ENCODE data around the gene GPRC5B.

The GPRC5B gene

GRCh38 chr16:19829844-19830692 lies 54.6 kb downstream of the GPRC5B start:
- no peaks in the 10 kb centered on the region for H3K9me2 ChIP-seq (replicated peaks; ENCODE audit: insufficient read depth, low read length)
- H3K36me3 ChIP-seq (replicated peaks; ENCODE audit: insufficient read depth, low read length): no peaks in the 10 kb centered on the region
- H3K4me1 ChIP-seq (ENCODE audit: low read length): no peaks in the 10 kb centered on the region
- no peaks in the 10 kb centered on the region for H3K27me3 ChIP-seq (replicated peaks; ENCODE audit: insufficient read depth, low read length)
- TF ChIP-seq EZH2phosphoT487 (IDR thresholded peaks at IDR 0.05; ENCODE audit: low read length): no peak
- H3K9me3 ChIP-seq (replicated peaks; ENCODE audit: insufficient read depth, low read length): no peaks in the 10 kb centered on the region
- H4K20me1 ChIP-seq (ENCODE audit: insufficient read depth, low read length): no peaks in the 10 kb centered on the region
- H3K4me2 ChIP-seq (ENCODE audit: low read depth, low read length): no peak overlapping the region
- no peaks in the 10 kb centered on the region for H3F3A ChIP-seq (ENCODE audit: insufficient read depth, low read length)
- no peaks in the 10 kb centered on the region for H3K79me2 ChIP-seq (ENCODE audit: low read length)
- H3K27ac ChIP-seq (ENCODE audit: low read length): no peak overlapping the region
- DNase-seq: no peak
- H3K9ac ChIP-seq (ENCODE audit: low read length): no peak overlapping the region
- no peak overlapping the region for H2AFZ ChIP-seq (ENCODE audit: low read length)
- no peak overlapping the region for H3K4me3 ChIP-seq (ENCODE audit: low read length)

DNA sequence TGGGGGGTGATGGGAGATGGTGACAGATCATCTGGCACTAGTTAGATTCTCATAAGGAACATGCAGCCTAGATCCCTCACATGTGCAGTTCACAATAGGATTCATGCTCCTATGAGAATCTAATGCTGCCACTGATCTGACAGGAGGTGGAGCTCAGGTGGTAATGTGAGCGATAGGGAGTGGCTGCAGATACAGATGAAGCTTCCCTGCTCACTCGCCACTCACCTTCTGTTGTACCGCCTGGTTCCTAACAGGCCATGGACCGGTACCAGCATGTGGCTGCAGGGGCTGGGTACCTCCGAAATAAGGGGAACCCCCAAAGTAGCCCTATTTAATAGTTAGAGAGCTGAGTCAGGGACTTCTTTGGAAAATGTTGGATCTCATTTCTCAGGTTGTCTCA lies 60.4 kb downstream of the GPRC5B start:
- no peak for DNase-seq
- no peaks in the 10 kb centered on the region for H3K9me3 ChIP-seq (replicated peaks; ENCODE audit: insufficient read depth, low read length)
- H3K27ac ChIP-seq (ENCODE audit: low read length): no peak overlapping the region
- TF ChIP-seq EZH2 (optimal IDR thresholded peaks at IDR 0.05; ENCODE audit: low read depth, low read length): no peak
- TF ChIP-seq, protein P1, sequence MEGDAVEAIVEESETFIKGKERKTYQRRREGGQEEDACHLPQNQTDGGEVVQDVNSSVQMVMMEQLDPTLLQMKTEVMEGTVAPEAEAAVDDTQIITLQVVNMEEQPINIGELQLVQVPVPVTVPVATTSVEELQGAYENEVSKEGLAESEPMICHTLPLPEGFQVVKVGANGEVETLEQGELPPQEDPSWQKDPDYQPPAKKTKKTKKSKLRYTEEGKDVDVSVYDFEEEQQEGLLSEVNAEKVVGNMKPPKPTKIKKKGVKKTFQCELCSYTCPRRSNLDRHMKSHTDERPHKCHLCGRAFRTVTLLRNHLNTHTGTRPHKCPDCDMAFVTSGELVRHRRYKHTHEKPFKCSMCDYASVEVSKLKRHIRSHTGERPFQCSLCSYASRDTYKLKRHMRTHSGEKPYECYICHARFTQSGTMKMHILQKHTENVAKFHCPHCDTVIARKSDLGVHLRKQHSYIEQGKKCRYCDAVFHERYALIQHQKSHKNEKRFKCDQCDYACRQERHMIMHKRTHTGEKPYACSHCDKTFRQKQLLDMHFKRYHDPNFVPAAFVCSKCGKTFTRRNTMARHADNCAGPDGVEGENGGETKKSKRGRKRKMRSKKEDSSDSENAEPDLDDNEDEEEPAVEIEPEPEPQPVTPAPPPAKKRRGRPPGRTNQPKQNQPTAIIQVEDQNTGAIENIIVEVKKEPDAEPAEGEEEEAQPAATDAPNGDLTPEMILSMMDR (IDR thresholded peaks at IDR 0.05; ENCODE audit: low read length): no peak
- TF ChIP-seq EZH2phosphoT487 (IDR thresholded peaks at IDR 0.05; ENCODE audit: low read length): no peak
- H4K20me1 ChIP-seq (ENCODE audit: insufficient read depth, low read length): no peaks in the 10 kb centered on the region
- no peaks in the 10 kb centered on the region for H3K4me1 ChIP-seq (ENCODE audit: low read length)
- no peaks in the 10 kb centered on the region for H3F3A ChIP-seq (ENCODE audit: insufficient read depth, low read length)
- H3K9ac ChIP-seq (ENCODE audit: low read length): no peak overlapping the region
- no peak overlapping the region for H3K4me3 ChIP-seq (ENCODE audit: low read length)
- H2AFZ ChIP-seq (ENCODE audit: low read length): no peak overlapping the region
- H3K9me2 ChIP-seq (replicated peaks; ENCODE audit: insufficient read depth, low read length): no peaks in the 10 kb centered on the region
- H3K4me2 ChIP-seq (ENCODE audit: low read depth, low read length): no peak overlapping the region
- H3K36me3 ChIP-seq (replicated peaks; ENCODE audit: insufficient read depth, low read length): no peaks in the 10 kb centered on the region
- H3K27me3 ChIP-seq (replicated peaks; ENCODE audit: insufficient read depth, low read length): no peaks in the 10 kb centered on the region
- no peaks in the 10 kb centered on the region for H3K79me2 ChIP-seq (ENCODE audit: low read length)

DNA sequence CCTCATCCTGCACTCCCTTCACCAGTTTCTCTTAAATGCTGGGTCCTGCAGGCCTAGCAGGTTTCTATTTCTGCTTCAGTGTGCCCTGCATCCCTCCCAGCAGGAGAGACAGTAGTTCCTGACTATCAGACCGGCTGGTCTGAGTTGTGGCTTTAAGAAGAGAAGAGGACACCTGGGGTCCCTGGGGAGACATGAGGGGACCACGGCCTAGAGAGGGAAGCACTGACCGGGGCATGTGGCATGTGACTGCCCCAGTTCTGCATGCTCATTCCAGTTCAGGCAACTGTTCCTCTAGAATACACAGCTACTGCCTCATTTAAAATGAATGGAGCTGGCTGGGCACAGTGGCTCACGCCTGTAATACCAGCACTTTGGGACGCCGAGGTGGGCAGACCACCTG lies 61.3 kb downstream of the GPRC5B start:
- Histone ChIP-seq H3K9me2 (replicated peaks; ENCODE audit: insufficient read depth, low read length) (no peaks in the 10 kb centered on the region), H2AFZ (ENCODE audit: low read length) (no peak overlapping the region), H3K27ac (ENCODE audit: low read length) (no peak overlapping the region), H4K20me1 (ENCODE audit: insufficient read depth, low read length) (no peaks in the 10 kb centered on the region), H3K4me1 (ENCODE audit: low read length) (no peaks in the 10 kb centered on the region), H3K27me3 (replicated peaks; ENCODE audit: insufficient read depth, low read length) (no peaks in the 10 kb centered on the region), H3K9me3 (replicated peaks; ENCODE audit: insufficient read depth, low read length) (no peaks in the 10 kb centered on the region), H3K79me2 (ENCODE audit: low read length) (no peaks in the 10 kb centered on the region), H3K4me3 (ENCODE audit: low read length) (no peak overlapping the region), H3F3A (ENCODE audit: insufficient read depth, low read length) (no peaks in the 10 kb centered on the region), H3K4me2 (ENCODE audit: low read depth, low read length) (no peak overlapping the region), H3K36me3 (replicated peaks; ENCODE audit: insufficient read depth, low read length) (no peaks in the 10 kb centered on the region), H3K9ac (ENCODE audit: low read length) (no peak overlapping the region)
- no peak for DNase-seq
- no peak for TF ChIP-seq EZH2 (optimal IDR thresholded peaks at IDR 0.05; ENCODE audit: low read depth, low read length)
- no peak for TF ChIP-seq EZH2phosphoT487 (IDR thresholded peaks at IDR 0.05; ENCODE audit: low read length)
- TF ChIP-seq, protein P1 (IDR thresholded peaks at IDR 0.05; ENCODE audit: low read length): no peak

DNA sequence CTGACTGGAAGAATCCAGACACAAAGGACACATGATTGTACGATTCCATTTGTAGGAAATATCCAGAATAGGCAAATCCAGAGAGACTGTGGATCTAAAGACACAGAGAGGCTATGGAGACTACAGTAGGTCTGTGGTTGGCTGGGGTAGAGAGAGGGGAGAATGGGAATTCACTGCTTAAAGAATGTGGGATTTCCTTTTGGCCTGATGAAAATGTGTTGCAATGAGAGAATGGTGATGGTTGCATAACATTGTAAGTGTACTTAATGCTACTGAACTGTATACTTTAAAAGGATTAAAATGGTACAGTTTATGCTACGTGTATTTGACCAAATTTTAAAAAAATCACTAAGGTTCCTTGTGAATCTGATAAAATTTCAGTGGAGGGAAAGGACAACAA lies 62.1 kb downstream of the GPRC5B start:
- H3K4me2 ChIP-seq (ENCODE audit: low read depth, low read length): no peak overlapping the region
- H3K9ac ChIP-seq (ENCODE audit: low read length): no peak overlapping the region
- H3K9me2 ChIP-seq (replicated peaks; ENCODE audit: insufficient read depth, low read length): no peaks in the 10 kb centered on the region
- H2AFZ ChIP-seq (ENCODE audit: low read length): no peak overlapping the region
- H3K9me3 ChIP-seq (replicated peaks; ENCODE audit: insufficient read depth, low read length): no peaks in the 10 kb centered on the region
- H3K36me3 ChIP-seq (replicated peaks; ENCODE audit: insufficient read depth, low read length): no peaks in the 10 kb centered on the region
- H4K20me1 ChIP-seq (ENCODE audit: insufficient read depth, low read length): no peaks in the 10 kb centered on the region
- DNase-seq: no peak
- no peaks in the 10 kb centered on the region for H3K27me3 ChIP-seq (replicated peaks; ENCODE audit: insufficient read depth, low read length)
- no peak overlapping the region for H3K27ac ChIP-seq (ENCODE audit: low read length)
- TF ChIP-seq, protein P1 (IDR thresholded peaks at IDR 0.05; ENCODE audit: low read length): no peak
- no peak for TF ChIP-seq EZH2 (optimal IDR thresholded peaks at IDR 0.05; ENCODE audit: low read depth, low read length)
- TF ChIP-seq EZH2phosphoT487 (IDR thresholded peaks at IDR 0.05; ENCODE audit: low read length): no peak
- H3K4me3 ChIP-seq (ENCODE audit: low read length): no peak overlapping the region
- H3F3A ChIP-seq (ENCODE audit: insufficient read depth, low read length): no peaks in the 10 kb centered on the region
- H3K79me2 ChIP-seq (ENCODE audit: low read length): no peaks in the 10 kb centered on the region
- H3K4me1 ChIP-seq (ENCODE audit: low read length): no peaks in the 10 kb centered on the region
